Measurements from ENCODE around the gene LYST.

The LYST gene

GRCh38 chr1:235734335-235734734 is 132.4 kb downstream of the LYST start:
- Histone ChIP-seq H3K9me2 (replicated peaks; ENCODE audit: insufficient read depth, low read length) (no peaks in the 10 kb centered on the region), H4K20me1 (ENCODE audit: insufficient read depth, low read length) (no peaks in the 10 kb centered on the region), H3K9me3 (replicated peaks; ENCODE audit: insufficient read depth, low read length) (no peaks in the 10 kb centered on the region), H3K36me3 (replicated peaks; ENCODE audit: insufficient read depth, low read length) (no peaks in the 10 kb centered on the region), H3K4me1 (ENCODE audit: low read length) (no peaks in the 10 kb centered on the region), H3K4me3 (ENCODE audit: low read length) (no peak overlapping the region), H3K27me3 (replicated peaks; ENCODE audit: insufficient read depth, low read length) (no peaks in the 10 kb centered on the region), H3K27ac (ENCODE audit: low read length) (no peak overlapping the region), H2AFZ (ENCODE audit: low read length) (no peak overlapping the region), H3F3A (ENCODE audit: insufficient read depth, low read length) (no peaks in the 10 kb centered on the region), H3K4me2 (ENCODE audit: low read depth, low read length) (no peak overlapping the region), H3K9ac (ENCODE audit: low read length) (no peak overlapping the region), H3K79me2 (ENCODE audit: low read length) (no peaks in the 10 kb centered on the region)
- DNase-seq: no peak
- TF ChIP-seq EZH2 (optimal IDR thresholded peaks at IDR 0.05; ENCODE audit: low read depth, low read length) (no peak), CTCF (IDR thresholded peaks at IDR 0.05; ENCODE audit: low read length) (no peak), EZH2phosphoT487 (IDR thresholded peaks at IDR 0.05; ENCODE audit: low read length) (no peak)

- no peaks in the 10 kb centered on the region for H3K27me3 ChIP-seq (replicated peaks; ENCODE audit: insufficient read depth, low read length)
- H3K9me2 ChIP-seq (replicated peaks; ENCODE audit: insufficient read depth, low read length): no peaks in the 10 kb centered on the region
- no peak overlapping the region for H2AFZ ChIP-seq (ENCODE audit: low read length)
- H3K27ac ChIP-seq (ENCODE audit: low read length): no peak overlapping the region
- no peaks in the 10 kb centered on the region for H3K4me1 ChIP-seq (ENCODE audit: low read length)
- TF ChIP-seq CTCF (IDR thresholded peaks at IDR 0.05; ENCODE audit: low read length) (no peak), EZH2 (optimal IDR thresholded peaks at IDR 0.05; ENCODE audit: low read depth, low read length) (no peak), EZH2phosphoT487 (IDR thresholded peaks at IDR 0.05; ENCODE audit: low read length) (no peak)
- no peaks in the 10 kb centered on the region for H3K79me2 ChIP-seq (ENCODE audit: low read length)
- H3K9ac ChIP-seq (ENCODE audit: low read length): no peak overlapping the region
- H4K20me1 ChIP-seq (ENCODE audit: insufficient read depth, low read length): no peaks in the 10 kb centered on the region
- H3K9me3 ChIP-seq (replicated peaks; ENCODE audit: insufficient read depth, low read length): no peaks in the 10 kb centered on the region
- H3K4me2 ChIP-seq (ENCODE audit: low read depth, low read length): no peak overlapping the region
- no peaks in the 10 kb centered on the region for H3F3A ChIP-seq (ENCODE audit: insufficient read depth, low read length)
- no peak for DNase-seq
- no peak overlapping the region for H3K4me3 ChIP-seq (ENCODE audit: low read length)
- H3K36me3 ChIP-seq (replicated peaks; ENCODE audit: insufficient read depth, low read length): no peaks in the 10 kb centered on the region
Observed at GRCh38 chr1:235730007-235730406, 136.7 kb downstream of the LYST start.

- Histone ChIP-seq H3K27ac (ENCODE audit: low read length) (no peak overlapping the region), H3K36me3 (replicated peaks; ENCODE audit: insufficient read depth, low read length) (no peaks in the 10 kb centered on the region), H3K4me2 (ENCODE audit: low read depth, low read length) (no peak overlapping the region), H3K9me2 (replicated peaks; ENCODE audit: insufficient read depth, low read length) (no peaks in the 10 kb centered on the region), H3K4me1 (ENCODE audit: low read length) (no peaks in the 10 kb centered on the region), H3K27me3 (replicated peaks; ENCODE audit: insufficient read depth, low read length) (no peaks in the 10 kb centered on the region), H3K9me3 (replicated peaks; ENCODE audit: insufficient read depth, low read length) (no peaks in the 10 kb centered on the region), H3F3A (ENCODE audit: insufficient read depth, low read length) (no peaks in the 10 kb centered on the region), H4K20me1 (ENCODE audit: insufficient read depth, low read length) (no peaks in the 10 kb centered on the region), H3K9ac (ENCODE audit: low read length) (no peak overlapping the region), H3K79me2 (ENCODE audit: low read length) (no peaks in the 10 kb centered on the region), H3K4me3 (ENCODE audit: low read length) (no peak overlapping the region), H2AFZ (ENCODE audit: low read length) (no peak overlapping the region)
- no peak for DNase-seq
- TF ChIP-seq EZH2 (optimal IDR thresholded peaks at IDR 0.05; ENCODE audit: low read depth, low read length): no peak
- TF ChIP-seq CTCF (IDR thresholded peaks at IDR 0.05; ENCODE audit: low read length): no peak
- TF ChIP-seq EZH2phosphoT487 (IDR thresholded peaks at IDR 0.05; ENCODE audit: low read length): no peak
Observed at GRCh38 chr1:235726557-235726956, 140.1 kb downstream of the LYST start.

Data from MM.1S (cell line).